MM.1S (cell line): ENCODE measurements around the gene ADPRS.

Experiments
- DNase-seq: peaks from one replicate; pipeline ENCODE4 v3.0.0-alpha.2; 2015
- H2AFZ ChIP-seq: fragments of 300-600 bp; sonication (generic); 2 replicates; pipeline ENCODE4 v1.6.0; 2016; ENCODE audit warnings: antibody characterized with exemption, low read length
- H3F3A ChIP-seq: fragments of 300-600 bp; sonication (generic); 2 replicates; pipeline ENCODE4 v1.6.1; 2016; ENCODE audit warnings: mild to moderate bottlenecking, antibody characterized with exemption, low read length, moderate library complexity, mixed read lengths; ENCODE audit not compliant: insufficient read depth
- H3K27ac ChIP-seq: fragments of 300-600 bp; sonication (generic); 2 replicates; pipeline ENCODE4 v1.5.1; 2016; ENCODE audit warnings: mild to moderate bottlenecking, low read length
- H3K27me3 ChIP-seq: fragments of 300-600 bp; sonication (generic); replicated peaks from 2 replicates; pipeline ENCODE4 v1.6.0; 2016; ENCODE audit warnings: low read length; ENCODE audit not compliant: insufficient read depth
- H3K36me3 ChIP-seq: fragments of 300-600 bp; sonication (generic); replicated peaks from 2 replicates; pipeline ENCODE4 v1.6.1; 2016; ENCODE audit warnings: mild to moderate bottlenecking, low read length, mixed read lengths; ENCODE audit not compliant: insufficient read depth
- H3K4me1 ChIP-seq: fragments of 300-600 bp; sonication (generic); 2 replicates; pipeline ENCODE4 v1.6.1; 2016; ENCODE audit warnings: low read length, mixed read lengths
- H3K4me2 ChIP-seq: fragments of 300-600 bp; sonication (generic); 2 replicates; pipeline ENCODE4 v1.6.0; 2016; ENCODE audit warnings: low read depth, low read length
- H3K4me3 ChIP-seq: fragments of 300-600 bp; sonication (generic); 2 replicates; pipeline ENCODE4 v1.5.1; 2016; ENCODE audit warnings: low read length, mixed read lengths
- H3K79me2 ChIP-seq: fragments of 300-600 bp; sonication (generic); 2 replicates; pipeline ENCODE4 v1.6.1; 2016; ENCODE audit warnings: mixed run types, low read length, mixed read lengths
- H3K9ac ChIP-seq: fragments of 300-600 bp; sonication (generic); 2 replicates; pipeline ENCODE4 v1.6.1; 2016; ENCODE audit warnings: low read length, mixed read lengths
- H3K9me2 ChIP-seq: fragments of 300-600 bp; sonication (generic); replicated peaks from 2 replicates; pipeline ENCODE4 v1.6.1; 2016; ENCODE audit warnings: mild to moderate bottlenecking, low read length, mixed read lengths; ENCODE audit not compliant: insufficient read depth
- H3K9me3 ChIP-seq: fragments of 300-600 bp; sonication (generic); replicated peaks from 2 replicates; pipeline ENCODE4 v1.6.1; 2016; ENCODE audit warnings: mild to moderate bottlenecking, low read length, mixed read lengths; ENCODE audit not compliant: insufficient read depth
- H4K20me1 ChIP-seq: fragments of 300-600 bp; sonication (generic); 2 replicates; pipeline ENCODE4 v1.6.1; 2016; ENCODE audit warnings: mild to moderate bottlenecking, low read length, moderate library complexity, mixed read lengths; ENCODE audit not compliant: insufficient read depth
- CTCF ChIP-seq: fragments of 300-600 bp; sonication (generic); IDR thresholded peaks from 2 replicates; pipeline ENCODE4 v1.5.1; 2016; ENCODE audit warnings: antibody characterized with exemption, low read length, mixed read lengths
- EZH2 ChIP-seq: fragments of 300-600 bp; sonication (generic); optimal IDR thresholded peaks from 2 replicates; pipeline ENCODE3; 2017; ENCODE audit warnings: low read depth, mild to moderate bottlenecking, antibody characterized with exemption, low read length, mixed read lengths
- EZH2phosphoT487 ChIP-seq: fragments of 300-600 bp; sonication (generic); IDR thresholded peaks from 2 replicates; pipeline ENCODE4 v1.6.1; 2018; ENCODE audit warnings: antibody characterized with exemption, low read length

The ADPRS gene

GRCh38 chr1:36109041-36109679 is 20.5 kb downstream of the ADPRS start:
- TF ChIP-seq CTCF, result no peak
- no peak for TF ChIP-seq EZH2
- no peak for TF ChIP-seq EZH2phosphoT487
- H3K4me2 ChIP-seq, result no peak overlapping the region
- H3K4me3 ChIP-seq, result no peak overlapping the region
- H4K20me1 ChIP-seq, result no peaks in the 10 kb centered on the region
- DNase-seq, result no peak
- H3K9me2 ChIP-seq, result no peaks in the 10 kb centered on the region
- no peak overlapping the region for H3K9ac ChIP-seq
- H3K27ac ChIP-seq, result no peak overlapping the region
- H3K36me3 ChIP-seq, result no peaks in the 10 kb centered on the region
- no peaks in the 10 kb centered on the region for H3K27me3 ChIP-seq
- no peaks in the 10 kb centered on the region for H3K9me3 ChIP-seq
- no peaks in the 10 kb centered on the region for H3K79me2 ChIP-seq
- H2AFZ ChIP-seq, result peak overlapping the region; percentile 52; the same call in 1 of the 2 replicates
- H3F3A ChIP-seq, result no peaks in the 10 kb centered on the region
- no peaks in the 10 kb centered on the region for H3K4me1 ChIP-seq

- H3K9me3 ChIP-seq, result no peaks in the 10 kb centered on the region
Observed at GRCh38 chr1:36111151-36111550, 22.5 kb downstream of the ADPRS start.

GRCh38 chr1:36112823-36113222 is 24.1 kb downstream of the ADPRS start:
- no peaks in the 10 kb centered on the region for H3K36me3 ChIP-seq
- no peak overlapping the region for H2AFZ ChIP-seq

More at GRCh38 chr1:36111151-36111550, 22.5 kb downstream of the ADPRS start:
- Histone ChIP-seq H3K79me2 (no peaks in the 10 kb centered on the region), H3K27ac (no peak overlapping the region), H3F3A (no peaks in the 10 kb centered on the region), H3K9me2 (no peaks in the 10 kb centered on the region), H3K4me1 (no peaks in the 10 kb centered on the region), H3K4me2 (no peak overlapping the region), H3K27me3 (no peaks in the 10 kb centered on the region), H3K4me3 (no peak overlapping the region), H4K20me1 (no peaks in the 10 kb centered on the region), H2AFZ (no peak overlapping the region), H3K36me3 (no peaks in the 10 kb centered on the region), H3K9ac (no peak overlapping the region)
- DNase-seq, result no peak
- TF ChIP-seq EZH2phosphoT487, result no peak
- TF ChIP-seq EZH2, result no peak
- no peak for TF ChIP-seq CTCF

More at GRCh38 chr1:36112823-36113222, 24.1 kb downstream of the ADPRS start:
- H3K27me3 ChIP-seq, result no peaks in the 10 kb centered on the region
- H3K79me2 ChIP-seq, result no peaks in the 10 kb centered on the region
- H3K4me1 ChIP-seq, result no peaks in the 10 kb centered on the region
- no peaks in the 10 kb centered on the region for H3K9me3 ChIP-seq
- DNase-seq, result no peak
- no peak overlapping the region for H3K9ac ChIP-seq
- no peaks in the 10 kb centered on the region for H3K9me2 ChIP-seq
- H4K20me1 ChIP-seq, result no peaks in the 10 kb centered on the region
- no peak overlapping the region for H3K4me3 ChIP-seq
- no peak overlapping the region for H3K27ac ChIP-seq
- TF ChIP-seq EZH2phosphoT487, result no peak
- TF ChIP-seq CTCF, result no peak
- no peak for TF ChIP-seq EZH2
- H3K4me2 ChIP-seq, result no peak overlapping the region
- no peaks in the 10 kb centered on the region for H3F3A ChIP-seq
